GM21526 (cell line): ENCODE results near the gene CYP11A1.
"Not testable (repeated sequence)": the region's sequence is repeated elsewhere in the genome, so short reads cannot be mapped to it uniquely, and the experiment has no call there.

Source experiments
- ATAC-seq: cut with Tn5 transposase; IDR thresholded peaks from one replicate; pipeline ENCODE4 v1.9.1; 2021; ENCODE audit warnings: moderate library complexity; ENCODE audit not compliant: unreplicated experiment, low FRiP score

The CYP11A1 gene

GRCh38 chr15:74376825-74377581 lies 9.6 kb upstream of the CYP11A1 start:
- ATAC-seq, result no peak

- ATAC-seq, result no peak
Measured at GRCh38 chr15:74376226-74376625, 8.8 kb upstream of the CYP11A1 start.

GRCh38 chr15:74375303-74375693 lies 7.9 kb upstream of the CYP11A1 start:
- no peak for ATAC-seq

- ATAC-seq, result no peak
Measured at GRCh38 chr15:74374648-74375302, 7.3 kb upstream of the CYP11A1 start.

GRCh38 chr15:74373731-74374647 lies 6.5 kb upstream of the CYP11A1 start:
- ATAC-seq, result peak; percentile 59

GRCh38 chr15:74373056-74373650 lies 5.7 kb upstream of the CYP11A1 start:
- ATAC-seq, result no peak

- ATAC-seq, result no peak
Measured at GRCh38 chr15:74370471-74370870, 3.0 kb upstream of the CYP11A1 start.

GRCh38 chr15:74369756-74370155 lies 2.3 kb upstream of the CYP11A1 start:
- ATAC-seq, result no peak

- ATAC-seq, result no peak
Measured at GRCh38 chr15:74369084-74369745, 1.8 kb upstream of the CYP11A1 start.

- no peak for ATAC-seq
Measured at GRCh38 chr15:74368121-74368520, 675 bp upstream of the CYP11A1 start.

- ATAC-seq, result no peak
Measured at GRCh38 chr15:74365598-74366445, 1.6 kb downstream of the CYP11A1 start.

- no peak for ATAC-seq
Measured at GRCh38 chr15:74364936-74365597, 2.4 kb downstream of the CYP11A1 start.

- no peak for ATAC-seq
Measured at GRCh38 chr15:74362482-74362881, 5.0 kb downstream of the CYP11A1 start.

GRCh38 chr15:74360855-74361254 lies 6.6 kb downstream of the CYP11A1 start:
- not testable (repeated sequence) for ATAC-seq

GRCh38 chr15:74359376-74359775 lies 8.1 kb downstream of the CYP11A1 start:
- not testable (repeated sequence) for ATAC-seq

GRCh38 chr15:74357514-74357913 lies 9.9 kb downstream of the CYP11A1 start:
- not testable (repeated sequence) for ATAC-seq

- not testable (repeated sequence) for ATAC-seq
Measured at GRCh38 chr15:74356050-74356449, 11.4 kb downstream of the CYP11A1 start.

GRCh38 chr15:74353992-74354391 lies 13.5 kb downstream of the CYP11A1 start:
- ATAC-seq, result not testable (repeated sequence)
